Fibroblast of upper back skin (primary cell): ENCODE measurements around the gene LRRC19.

ENCODE experiments used
- DNase-seq: peaks from one replicate; pipeline ENCODE4 v3.0.0-alpha.2; 2013

Gene LRRC19

DNA sequence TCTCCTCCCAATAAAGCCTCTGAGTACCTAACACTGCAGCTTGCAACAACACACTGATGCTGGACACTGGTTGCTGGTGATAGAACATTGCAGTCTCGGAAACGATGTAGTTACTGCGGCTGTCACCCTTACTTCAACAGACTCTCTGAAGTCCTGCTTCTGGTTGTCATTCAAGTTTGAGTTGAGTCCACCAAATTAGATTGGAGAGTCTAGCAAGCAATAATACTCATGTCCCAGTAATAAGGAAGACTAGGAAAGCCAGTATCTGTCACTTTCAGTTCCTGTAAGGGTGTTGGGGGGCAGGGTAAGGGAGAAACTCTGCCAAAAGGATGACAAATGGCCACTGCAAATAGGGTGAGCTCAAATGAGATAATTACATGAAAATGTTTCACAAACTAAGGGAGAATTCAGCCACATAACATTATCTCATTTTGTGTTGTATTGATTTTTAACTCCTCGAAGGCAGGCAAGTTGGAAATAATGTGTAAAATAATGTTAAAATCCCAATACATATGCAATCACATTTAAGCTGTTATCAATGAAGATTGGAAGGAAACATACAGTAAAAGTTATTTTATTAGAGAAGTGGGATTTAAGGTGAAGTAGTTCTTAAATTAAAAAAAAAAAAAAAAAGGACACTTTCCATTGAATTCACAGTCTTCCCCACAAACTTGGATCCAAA is 50.1 kb downstream of the LRRC19 start:
- no peak for DNase-seq

DNA sequence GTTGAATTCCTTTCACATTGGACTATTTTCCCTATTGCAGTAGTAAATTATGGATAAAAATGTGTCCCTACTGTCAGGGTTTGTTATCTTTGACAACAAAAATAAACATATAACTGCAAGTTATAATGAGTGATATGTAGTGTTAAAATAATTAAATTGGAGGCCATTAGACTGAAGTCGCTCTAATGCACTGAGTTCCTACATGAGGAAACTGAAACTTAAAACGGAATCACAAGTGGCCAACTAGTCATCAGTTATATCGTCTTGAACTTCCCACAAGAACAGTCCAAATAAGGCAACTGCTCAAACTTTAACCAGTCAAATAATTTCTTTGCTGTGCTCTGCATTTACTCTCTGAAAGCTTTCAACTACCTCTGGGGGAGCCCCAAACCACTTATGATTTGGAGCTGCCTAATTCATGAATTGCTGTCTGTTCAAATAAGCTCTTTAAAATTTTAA is 51.4 kb downstream of the LRRC19 start:
- peak; percentile 4 for DNase-seq

DNA sequence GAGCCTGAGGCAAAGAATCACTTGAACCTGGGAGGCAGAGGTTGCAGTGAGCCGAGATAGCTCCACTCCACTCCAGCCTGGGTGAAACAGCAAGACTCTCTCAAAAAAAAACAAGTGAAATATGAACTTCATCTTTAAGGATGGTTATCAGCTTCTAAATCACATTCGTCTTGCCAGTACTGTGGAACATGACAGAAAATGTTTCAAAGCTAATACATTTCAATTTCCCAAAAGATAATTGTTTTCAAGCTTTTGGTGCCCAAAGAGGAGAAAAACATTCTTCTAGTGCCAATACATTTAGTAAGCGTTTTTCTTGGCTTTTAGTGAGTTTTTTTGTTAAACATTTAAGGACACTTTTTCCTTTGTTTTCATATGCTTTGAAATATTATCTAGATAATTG is 53.7 kb downstream of the LRRC19 start:
- DNase-seq, result no peak

DNA sequence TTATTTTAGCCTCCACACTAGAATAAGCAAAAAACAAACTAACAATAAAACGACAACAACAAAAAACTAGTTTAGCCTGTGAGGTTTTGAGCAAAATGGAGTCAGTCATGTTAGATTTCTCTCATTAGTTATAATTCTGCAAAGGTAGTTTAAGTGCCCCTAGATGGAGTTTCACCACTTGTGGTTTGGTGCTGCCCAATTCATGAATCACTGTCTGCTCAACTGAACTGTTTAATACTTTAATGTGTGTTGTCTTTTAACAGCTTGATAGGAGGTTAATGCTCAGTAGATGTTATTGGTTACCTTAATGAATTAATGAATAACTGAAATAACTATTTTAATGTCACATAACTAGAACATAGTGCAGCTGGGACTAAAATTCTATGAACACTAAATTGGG is 55.0 kb downstream of the LRRC19 start:
- DNase-seq, result no peak

DNA sequence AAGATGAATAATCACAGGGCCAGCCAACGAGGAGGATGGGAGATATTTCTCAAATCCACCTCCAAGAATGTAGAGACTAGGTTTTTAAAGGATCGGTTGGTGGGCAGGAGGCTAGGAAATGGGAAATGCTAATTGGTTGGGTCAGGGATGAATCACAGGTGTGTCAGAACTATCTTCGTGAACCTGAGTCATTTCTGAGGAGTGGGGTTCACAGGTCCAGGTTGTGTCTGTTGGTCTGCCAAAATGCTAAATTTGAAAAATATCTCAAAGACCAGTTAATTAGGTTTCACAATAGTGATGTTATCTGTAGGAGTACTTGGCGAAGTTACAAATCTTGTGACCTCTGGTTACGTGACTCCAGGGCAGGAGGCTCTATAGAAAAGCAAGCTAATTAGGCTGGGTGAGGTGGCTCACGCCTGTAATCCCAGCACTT is 55.8 kb downstream of the LRRC19 start:
- no peak for DNase-seq

DNA sequence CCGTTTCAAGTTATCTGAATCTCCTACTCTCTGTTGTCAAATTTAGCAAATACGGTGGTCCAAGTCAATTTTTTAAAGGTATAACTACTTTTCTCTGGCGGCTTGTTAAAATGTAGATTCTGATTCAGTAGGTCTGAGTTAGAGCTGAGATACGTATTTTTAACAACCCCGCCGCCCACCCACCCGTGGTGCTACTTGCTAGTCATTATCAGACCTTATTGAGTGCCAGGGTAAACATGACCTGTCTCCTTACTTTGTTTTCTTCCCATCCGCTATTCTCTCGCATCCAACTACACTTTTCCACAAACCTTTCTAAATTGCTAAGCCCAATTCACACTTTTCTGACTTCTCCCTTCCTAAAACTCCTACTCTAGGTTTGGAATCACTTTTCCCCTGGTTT is 57.7 kb downstream of the LRRC19 start:
- DNase-seq, result no peak

DNA sequence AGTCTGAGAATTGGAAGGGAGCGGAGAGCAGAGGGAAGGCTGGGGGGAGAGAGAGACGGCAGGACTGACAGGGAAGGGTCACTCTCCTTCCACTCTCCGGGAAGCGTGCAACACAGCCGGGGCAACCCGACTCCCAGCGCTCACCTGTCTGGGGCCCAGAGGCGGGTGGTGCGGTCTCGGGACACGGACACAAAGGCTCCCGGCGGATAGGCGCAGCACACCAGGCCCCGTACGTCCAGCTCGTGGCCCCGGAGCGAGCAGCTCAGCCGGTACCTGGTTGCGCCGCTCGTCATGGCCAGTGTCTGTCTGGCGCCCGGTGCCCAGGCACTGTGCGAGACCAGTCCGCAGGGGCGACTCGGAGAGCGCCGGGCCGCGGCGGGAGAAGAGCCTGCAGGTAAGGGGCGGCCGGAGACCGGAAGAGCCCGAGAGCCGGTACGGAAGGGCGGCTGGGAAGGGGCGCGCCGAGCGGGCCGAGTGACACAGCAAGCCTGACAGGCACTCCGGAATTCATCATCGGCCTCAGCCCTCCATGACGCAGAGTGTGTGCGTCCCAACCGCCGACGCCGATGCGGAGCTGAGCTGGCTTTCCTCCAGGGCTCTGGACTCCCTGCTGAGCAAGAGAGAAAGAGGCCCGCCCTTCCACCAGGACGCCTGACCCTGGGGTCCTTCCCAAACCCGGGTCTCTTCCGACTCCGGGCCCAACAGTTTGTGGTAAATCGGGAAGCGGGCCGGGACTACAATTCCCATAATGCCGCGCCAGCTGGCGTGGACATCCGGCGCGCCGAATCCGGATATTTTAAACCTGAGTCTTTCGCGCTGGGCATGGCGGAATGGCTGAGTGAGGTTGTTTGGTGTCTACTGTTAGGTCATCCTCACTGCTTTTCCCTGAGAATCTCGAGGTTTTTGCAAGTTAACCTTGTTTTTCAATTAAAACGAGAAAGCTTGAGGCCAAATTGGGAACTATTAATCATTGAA is 58.4 kb downstream of the LRRC19 start, which contains the start of gene PLAA:
PLAA (minus strand) TSS at position 490 of the 975 bp plus-strand sequence; CDS start at position 293, 197 bp downstream.
- DNase-seq, result peak; percentile 89

DNA sequence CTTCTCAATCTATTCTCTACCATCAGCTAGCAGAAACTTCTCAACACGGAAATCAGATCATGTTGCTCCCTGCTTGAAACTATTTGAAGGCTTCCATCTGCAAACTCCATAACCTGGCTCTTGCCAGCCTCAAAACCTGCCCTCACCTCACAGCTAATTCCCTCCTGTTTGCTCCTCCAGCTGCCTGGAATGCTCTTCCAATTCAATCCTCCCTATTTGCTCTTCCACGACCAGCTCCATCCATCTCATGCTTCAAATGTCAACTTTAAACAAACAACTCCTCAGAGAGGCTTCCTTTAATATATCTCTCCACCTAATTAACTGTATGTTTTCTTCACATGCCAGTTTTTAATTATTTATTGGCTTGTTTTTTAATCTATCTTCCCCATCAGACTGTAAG is 59.9 kb downstream of the LRRC19 start:
- DNase-seq, result no peak
